ENCODE results near the gene NTN1. TPM values are rescaled to one million over a fixed set of nuclear protein-coding genes. Genes with fewer than 3 reads are reported as not detected.

NTN1 gene
- total and polyA plus RNA-seq, 2 of the 13 experiments (the other 11 are each of a cell fraction or from before 2014, with no cell fraction given) = 0.04 to 0.05 TPM

- Histone ChIP-seq H3K4me3 (replicated peaks in 1 of 3; ENCODE audit: insufficient read depth in 1 of 3, low read depth in 2 of 3, low read length in 3 of 3) (no peak overlapping the region), H3K9ac (ENCODE audit: insufficient read depth, low read depth, low read length) (no peak overlapping the region), H3K36me3 (replicated peaks in 1 of 2; ENCODE audit: control insufficient read depth in 1 of 2, insufficient read depth in 2 of 2, low read length in 2 of 2) (no peaks in the 10 kb centered on the region), H3K27me3 (ENCODE audit: control insufficient read depth in 1 of 2, insufficient read depth in 2 of 2, low read length in 2 of 2) (no peaks in the 10 kb centered on the region), H3K4me2 (ENCODE audit: low read depth, low read length) (no peak overlapping the region), H3K4me1 (ENCODE audit: insufficient read depth, low read length) (no peaks in the 10 kb centered on the region), H3K9me3 (ENCODE audit: low read length) (no peaks in the 10 kb centered on the region), H2AFZ (ENCODE audit: low read length) (no peak overlapping the region), H3K79me2 (ENCODE audit: insufficient read depth, low read length) (no peaks in the 10 kb centered on the region), H4K20me1 (ENCODE audit: insufficient read depth, low read length) (no peaks in the 10 kb centered on the region), H3K27ac (ENCODE audit: extremely low read length, insufficient read depth, low read length) (no peak overlapping the region)
- BruUV-seq (replicated peaks) = no TSS peak
- WGBS (ENCODE audit: low lambda C conversion rate) = 87% methylated on average over 5 of the region's 8 CpGs
- ATAC-seq = no peak
- intact Hi-C loops (cut with micrococcal nuclease; ENCODE audit: unreplicated experiment) (no loop called here), in situ Hi-C loops (cut with HindIII; ENCODE audit: extremely low pct_ligation_motif_present, low pct_unique_long_range_greater_than_20kb) (no loop called here)
- ChIA-PET POLR2A (no interaction called here), CTCF (ENCODE audit: low intra/inter-chr PET ratio, low total read pairs) (no interaction called here)
- no peak for TF ChIP-seq JARID2 (CRISPR knock-in tag; IDR thresholded peaks at IDR 0.05; ENCODE audit: insufficient replicate concordance)
- no peak for TF ChIP-seq NCOA5 (CRISPR knock-in tag; IDR thresholded peaks at IDR 0.05)
- FAIRE-seq = no peak
- no peak for DNase-seq (ENCODE audit: low spot score)
Measured at GRCh38 chr17:9271989-9272388, 250.7 kb downstream of the NTN1 start.

GRCh38 chr17:9272501-9273200 lies 251.3 kb downstream of the NTN1 start:
- CTCF ChIA-PET (ENCODE audit: low intra/inter-chr PET ratio, low total read pairs) = no interaction called here
- Histone ChIP-seq H3K4me2 (ENCODE audit: low read depth, low read length) (no peak overlapping the region), H3K4me1 (ENCODE audit: insufficient read depth, low read length) (no peaks in the 10 kb centered on the region), H3K79me2 (ENCODE audit: insufficient read depth, low read length) (no peaks in the 10 kb centered on the region), H2AFZ (ENCODE audit: low read length) (no peak overlapping the region), H3K27ac (ENCODE audit: extremely low read length, insufficient read depth, low read length) (no peak overlapping the region), H3K9ac (ENCODE audit: insufficient read depth, low read depth, low read length) (no peak overlapping the region), H3K36me3 (replicated peaks in 1 of 2; ENCODE audit: control insufficient read depth in 1 of 2, insufficient read depth in 2 of 2, low read length in 2 of 2) (no peaks in the 10 kb centered on the region), H4K20me1 (ENCODE audit: insufficient read depth, low read length) (no peaks in the 10 kb centered on the region), H3K27me3 (ENCODE audit: control insufficient read depth in 1 of 2, insufficient read depth in 2 of 2, low read length in 2 of 2) (no peaks in the 10 kb centered on the region), H3K4me3 (replicated peaks in 1 of 3; ENCODE audit: insufficient read depth in 1 of 3, low read depth in 2 of 3, low read length in 3 of 3) (no peak overlapping the region), H3K9me3 (ENCODE audit: low read length) (no peaks in the 10 kb centered on the region)
- no peak for ATAC-seq
- FAIRE-seq = no peak
- TF ChIP-seq SP1 (IDR thresholded peaks at IDR 0.05) = no peak
- no peak for TF ChIP-seq SP1 (CRISPR knock-in tag; IDR thresholded peaks at IDR 0.05)
- TF ChIP-seq KDM4B (CRISPR knock-in tag; IDR thresholded peaks at IDR 0.05) = no peak
- no peak for TF ChIP-seq ZSCAN12 (CRISPR knock-in tag; IDR thresholded peaks at IDR 0.05)
- TF ChIP-seq SAP130 (CRISPR knock-in tag; IDR thresholded peaks at IDR 0.05; ENCODE audit: low read depth) = no peak
- TF ChIP-seq HOXA3 (CRISPR knock-in tag; IDR thresholded peaks at IDR 0.05) = no peak
- TF ChIP-seq ZNF367 (CRISPR knock-in tag; IDR thresholded peaks at IDR 0.05; ENCODE audit: borderline replicate concordance) = no peak
- no peak for TF ChIP-seq CEBPB (IDR thresholded peaks at IDR 0.05; ENCODE audit: borderline replicate concordance, low read depth, low read length)
- no peak for TF ChIP-seq TBX3 (IDR thresholded peaks at IDR 0.05; ENCODE audit: borderline replicate concordance)
- TF ChIP-seq MYC (CRISPR knock-in tag; IDR thresholded peaks at IDR 0.05; ENCODE audit: borderline replicate concordance) = no peak
- TF ChIP-seq HMG20B (CRISPR knock-in tag; conservative IDR thresholded peaks at IDR 0.05) = no peak
- no peak for TF ChIP-seq DDIT3 (CRISPR knock-in tag; IDR thresholded peaks at IDR 0.05)
- TF ChIP-seq LCORL (IDR thresholded peaks at IDR 0.05) = no peak
- no peak for TF ChIP-seq LCORL (CRISPR knock-in tag; IDR thresholded peaks at IDR 0.05)
- no peak for TF ChIP-seq GTF2F1 (IDR thresholded peaks at IDR 0.05; ENCODE audit: low read length)
- no peak for TF ChIP-seq SMAD3 (CRISPR knock-in tag; IDR thresholded peaks at IDR 0.05)
- TF ChIP-seq CSRNP2 (CRISPR knock-in tag; conservative IDR thresholded peaks at IDR 0.05; ENCODE audit: low read depth) = no peak
- no peak for DNase-seq (ENCODE audit: low spot score)
- intact Hi-C loops (cut with micrococcal nuclease; ENCODE audit: unreplicated experiment) = no loop called here
- POLR2A ChIA-PET = no interaction called here
- no TSS peak for BruUV-seq (replicated peaks)
- in situ Hi-C loops (cut with HindIII; ENCODE audit: extremely low pct_ligation_motif_present, low pct_unique_long_range_greater_than_20kb) = no loop called here
- 94% methylated on average over 22 of the region's 22 CpGs for WGBS (ENCODE audit: low lambda C conversion rate)

Data from HepG2 (cell line).